Effector memory CD8-positive, alpha-beta T cell (primary cell): ENCODE results near the gene LRTM2.

Experiments
- ATAC-seq: fragments of 150-1000 bp; cut with Tn5 transposase; replicated peaks from 2 replicates; pipeline ENCODE4 v1.10.0; 2021; ENCODE audit warnings: mild to moderate bottlenecking, moderate library complexity
- DNase-seq, 3 experiments: peaks; one replicate each; pipeline ENCODE4 v3.0.0; 2021
- H3K27ac Mint-ChIP-seq, 2 donors: one replicate each; pipeline ENCODE4 v1.8.0; 2022; ENCODE audit warnings: mild to moderate bottlenecking in 2 of 2, mixed read lengths in 2 of 2, moderate library complexity in 2 of 2
- H3K27me3 Mint-ChIP-seq, 2 donors: one replicate each; pipeline ENCODE4 v1.8.0; 2022; ENCODE audit warnings: mixed read lengths in 2 of 2
- H3K36me3 Mint-ChIP-seq: one replicate; pipeline ENCODE4 v1.8.0; 2022; ENCODE audit warnings: mild to moderate bottlenecking, moderate library complexity, mixed read lengths; ENCODE audit not compliant: insufficient read depth
- H3K4me1 Mint-ChIP-seq, 2 donors: one replicate each; pipeline ENCODE4 v1.8.0; 2022; ENCODE audit warnings: low read depth in 2 of 2, mixed read lengths in 2 of 2
- H3K4me3 Mint-ChIP-seq, 2 donors: one replicate each; pipeline ENCODE4 v1.8.0; 2022; ENCODE audit warnings: mild to moderate bottlenecking in 2 of 2, mixed read lengths in 2 of 2, moderate library complexity in 2 of 2
- H3K9me3 Mint-ChIP-seq, 2 donors: one replicate each; pipeline ENCODE4 v1.8.0; 2022; ENCODE audit warnings: mixed read lengths in 2 of 2

The LRTM2 gene

GRCh38 chr12:1869145-1869544, 48.8 kb downstream of the LRTM2 start:
- H3K27ac Mint-ChIP-seq, result no peak overlapping the region
- H3K4me3 Mint-ChIP-seq, result no peak overlapping the region
- H3K9me3 Mint-ChIP-seq, result peaks cover 2 to 9% of the 10 kb centered on the region in 2 donors
- H3K36me3 Mint-ChIP-seq, result no peaks in the 10 kb centered on the region
- ATAC-seq, result no peak
- H3K4me1 Mint-ChIP-seq, result no peaks in the 10 kb centered on the region
- peaks cover 31 to 52% of the 10 kb centered on the region in 2 donors for H3K27me3 Mint-ChIP-seq
- no peak for DNase-seq

GRCh38 chr12:1870086-1870485, 49.7 kb downstream of the LRTM2 start:
- H3K4me1 Mint-ChIP-seq, result no peaks in the 10 kb centered on the region

GRCh38 chr12:1870998-1871917, 50.9 kb downstream of the LRTM2 start:
- H3K27ac Mint-ChIP-seq, result peak overlapping the region in 1 of 2 donors; percentile 35
- ATAC-seq (no peak), DNase-seq (no peak)
- H3K36me3 Mint-ChIP-seq, result no peaks in the 10 kb centered on the region
- H3K9me3 Mint-ChIP-seq, result peaks cover 2 to 9% of the 10 kb centered on the region in 2 donors
- peaks cover 43 to 59% of the 10 kb centered on the region in 2 donors for H3K27me3 Mint-ChIP-seq
- H3K4me1 Mint-ChIP-seq, result no peaks in the 10 kb centered on the region
- no peak overlapping the region for H3K4me3 Mint-ChIP-seq

More at GRCh38 chr12:1870086-1870485, 49.7 kb downstream of the LRTM2 start:
- no peak overlapping the region for H3K4me3 Mint-ChIP-seq
- H3K27me3 Mint-ChIP-seq, result peaks cover 31 to 58% of the 10 kb centered on the region in 2 donors
- ATAC-seq (no peak), DNase-seq (no peak)
- H3K27ac Mint-ChIP-seq, result peak overlapping the region in 1 of 2 donors; percentile 35
- no peaks in the 10 kb centered on the region for H3K36me3 Mint-ChIP-seq
- peaks cover 2 to 9% of the 10 kb centered on the region in 2 donors for H3K9me3 Mint-ChIP-seq

- Mint-ChIP-seq H3K4me1 (no peaks in the 10 kb centered on the region), H3K27ac (no peak overlapping the region)
Measured at GRCh38 chr12:1872001-1872400, 51.6 kb downstream of the LRTM2 start.

GRCh38 chr12:1872448-1872847, 52.1 kb downstream of the LRTM2 start:
- ATAC-seq (no peak), DNase-seq (no peak)
- no peak overlapping the region for H3K4me3 Mint-ChIP-seq
- H3K4me1 Mint-ChIP-seq, result no peaks in the 10 kb centered on the region
- peaks cover 45 to 60% of the 10 kb centered on the region in 2 donors for H3K27me3 Mint-ChIP-seq
- H3K9me3 Mint-ChIP-seq, result peaks cover 2 to 9% of the 10 kb centered on the region in 2 donors
- H3K27ac Mint-ChIP-seq, result no peak overlapping the region
- no peaks in the 10 kb centered on the region for H3K36me3 Mint-ChIP-seq

More at GRCh38 chr12:1872001-1872400, 51.6 kb downstream of the LRTM2 start:
- ATAC-seq, result no peak
- Mint-ChIP-seq H3K9me3 (peaks cover 2 to 9% of the 10 kb centered on the region in 2 donors), H3K27me3 (peaks cover 45 to 60% of the 10 kb centered on the region in 2 donors), H3K36me3 (no peaks in the 10 kb centered on the region), H3K4me3 (no peak overlapping the region)
- no peak for DNase-seq

GRCh38 chr12:1873531-1874510, 53.5 kb downstream of the LRTM2 start:
- no peaks in the 10 kb centered on the region for H3K4me1 Mint-ChIP-seq
- peaks cover 2 to 9% of the 10 kb centered on the region in 2 donors for H3K9me3 Mint-ChIP-seq
- no peak overlapping the region for H3K27ac Mint-ChIP-seq
- no peak for DNase-seq
- H3K36me3 Mint-ChIP-seq, result no peaks in the 10 kb centered on the region
- peaks cover 37 to 60% of the 10 kb centered on the region in 2 donors for H3K27me3 Mint-ChIP-seq
- H3K4me3 Mint-ChIP-seq, result no peak overlapping the region
- no peak for ATAC-seq

GRCh38 chr12:1875608-1876007, 55.2 kb downstream of the LRTM2 start:
- Mint-ChIP-seq H3K4me3 (no peak overlapping the region), H3K4me1 (no peaks in the 10 kb centered on the region), H3K27ac (no peak overlapping the region), H3K9me3 (peaks cover 0 to 9% of the 10 kb centered on the region in 2 donors), H3K27me3 (peaks cover 29 to 52% of the 10 kb centered on the region in 2 donors), H3K36me3 (no peaks in the 10 kb centered on the region)
- DNase-seq (no peak), ATAC-seq (no peak)

- no peak overlapping the region for H3K27ac Mint-ChIP-seq
- no peak for ATAC-seq
- no peaks in the 10 kb centered on the region for H3K36me3 Mint-ChIP-seq
- no peaks in the 10 kb centered on the region for H3K4me1 Mint-ChIP-seq
- peaks cover 29 to 57% of the 10 kb centered on the region in 2 donors for H3K27me3 Mint-ChIP-seq
- peaks cover 0 to 5% of the 10 kb centered on the region in 2 donors for H3K9me3 Mint-ChIP-seq
- DNase-seq, result no peak
- no peak overlapping the region for H3K4me3 Mint-ChIP-seq
Measured at GRCh38 chr12:1876086-1876485, 55.7 kb downstream of the LRTM2 start.

- Mint-ChIP-seq H3K27me3 (peaks cover 29 to 69% of the 10 kb centered on the region in 2 donors), H3K4me3 (no peak overlapping the region), H3K36me3 (no peaks in the 10 kb centered on the region), H3K9me3 (no peaks in the 10 kb centered on the region), H3K27ac (no peak overlapping the region), H3K4me1 (no peaks in the 10 kb centered on the region)
- ATAC-seq (no peak), DNase-seq (no peak)
Measured at GRCh38 chr12:1877169-1877878, 57.0 kb downstream of the LRTM2 start.

- no peaks in the 10 kb centered on the region for H3K4me1 Mint-ChIP-seq
- H3K27ac Mint-ChIP-seq, result no peak overlapping the region
- no peaks in the 10 kb centered on the region for H3K9me3 Mint-ChIP-seq
- H3K4me3 Mint-ChIP-seq, result no peak overlapping the region
- DNase-seq (no peak), ATAC-seq (no peak)
- no peaks in the 10 kb centered on the region for H3K36me3 Mint-ChIP-seq
- peaks cover 31 to 72% of the 10 kb centered on the region in 2 donors for H3K27me3 Mint-ChIP-seq
Measured at GRCh38 chr12:1878214-1878613, 57.8 kb downstream of the LRTM2 start.

GRCh38 chr12:1878695-1879094, 58.3 kb downstream of the LRTM2 start:
- ATAC-seq, result no peak
- no peaks in the 10 kb centered on the region for H3K9me3 Mint-ChIP-seq
- no peak overlapping the region for H3K4me3 Mint-ChIP-seq

GRCh38 chr12:1879633-1880032, 59.3 kb downstream of the LRTM2 start:
- Mint-ChIP-seq H3K27me3 (peaks cover 38 to 73% of the 10 kb centered on the region in 2 donors), H3K27ac (no peak overlapping the region), H3K9me3 (no peaks in the 10 kb centered on the region), H3K36me3 (no peaks in the 10 kb centered on the region), H3K4me3 (no peak overlapping the region), H3K4me1 (peaks cover 0 to 2% of the 10 kb centered on the region in 2 donors)
- ATAC-seq (no peak), DNase-seq (no peak)

More at GRCh38 chr12:1878695-1879094, 58.3 kb downstream of the LRTM2 start:
- Mint-ChIP-seq H3K27ac (no peak overlapping the region), H3K4me1 (peaks cover 0 to 2% of the 10 kb centered on the region in 2 donors), H3K27me3 (peaks cover 36 to 77% of the 10 kb centered on the region in 2 donors), H3K36me3 (no peaks in the 10 kb centered on the region)
- no peak for DNase-seq
